ENCODE results near the gene PROX1.

PROX1 gene

GRCh38 chr1:214039394-214040018 is 51.7 kb downstream of the PROX1 start:
- ChIA-PET POLR2A (no interaction called here), CTCF (interaction anchor here (1.1 kb wide), 1 partner anchor 36 kb away, joined by 3 read pairs; no protein-coding TSS in a partner anchor)
- no peak for TF ChIP-seq CTCF (IDR thresholded peaks at IDR 0.05; ENCODE audit: control extremely low read depth, extremely low read depth, low read depth, missing control alignments)
- no peak for DNase-seq (ENCODE audit: extremely low spot score)

GRCh38 chr1:214043167-214043566 is 55.4 kb downstream of the PROX1 start:
- DNase-seq (ENCODE audit: extremely low spot score), result no peak
- CTCF ChIA-PET, result no interaction called here
- POLR2A ChIA-PET, result no interaction called here
- TF ChIP-seq CTCF (IDR thresholded peaks at IDR 0.05; ENCODE audit: control extremely low read depth, extremely low read depth, low read depth, missing control alignments), result no peak

DNA sequence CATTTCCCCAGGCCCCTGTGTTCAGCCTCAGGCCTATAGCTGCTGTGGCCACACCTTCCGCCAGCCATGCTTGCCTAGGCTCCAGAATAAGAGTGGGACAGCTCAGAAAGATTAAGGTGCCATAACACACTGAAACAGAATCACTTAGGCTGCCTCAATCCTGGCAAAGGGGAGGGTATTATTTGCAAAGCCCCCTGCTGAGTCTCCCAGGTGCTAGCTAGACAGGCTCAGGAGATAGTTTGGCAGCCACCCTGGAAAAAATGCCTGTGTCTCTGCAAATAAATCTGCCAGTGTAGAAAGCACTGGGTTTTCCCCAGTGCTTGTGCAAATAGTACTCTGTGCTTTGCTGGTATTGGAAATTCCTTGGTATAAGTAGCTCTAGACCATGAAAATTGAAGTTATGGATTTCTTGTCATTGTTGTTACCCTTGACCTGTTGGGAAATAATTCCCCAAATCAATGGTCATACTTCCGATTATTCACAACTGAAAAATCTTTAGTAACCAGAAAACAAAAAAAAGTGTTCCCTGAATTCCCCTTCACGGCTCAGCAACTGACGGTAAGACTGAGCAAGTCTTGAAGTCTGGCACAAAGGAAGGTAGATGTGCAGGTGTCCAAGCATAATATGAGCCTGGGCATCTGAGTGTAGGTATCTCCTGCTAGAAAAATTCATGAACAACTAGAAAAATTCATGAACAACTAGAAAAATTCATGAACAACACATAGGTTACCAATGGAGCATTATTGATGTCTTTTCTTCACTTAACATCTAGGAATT is 56.9 kb downstream of the PROX1 start:
- CTCF ChIA-PET, result no interaction called here
- POLR2A ChIA-PET, result no interaction called here
- no peak for DNase-seq (ENCODE audit: extremely low spot score)
- TF ChIP-seq CTCF (IDR thresholded peaks at IDR 0.05; ENCODE audit: control extremely low read depth, extremely low read depth, low read depth, missing control alignments), result no peak

- ChIA-PET CTCF (interaction anchor here (1.2 kb wide), 1 partner anchor 10 kb away, joined by 3 read pairs; no protein-coding TSS in a partner anchor), POLR2A (no interaction called here)
- TF ChIP-seq CTCF (IDR thresholded peaks at IDR 0.05; ENCODE audit: control extremely low read depth, extremely low read depth, low read depth, missing control alignments), result no peak
- no peak for DNase-seq (ENCODE audit: extremely low spot score)
Observed at GRCh38 chr1:214050513-214051401, 63.0 kb downstream of the PROX1 start.

GRCh38 chr1:214051786-214052185 is 64.0 kb downstream of the PROX1 start:
- no peak for TF ChIP-seq CTCF (IDR thresholded peaks at IDR 0.05; ENCODE audit: control extremely low read depth, extremely low read depth, low read depth, missing control alignments)
- DNase-seq (ENCODE audit: extremely low spot score), result no peak
- ChIA-PET CTCF (interaction anchor here (1.2 kb wide), 1 partner anchor 9 kb away, joined by 3 read pairs; no protein-coding TSS in a partner anchor), POLR2A (no interaction called here)

DNA sequence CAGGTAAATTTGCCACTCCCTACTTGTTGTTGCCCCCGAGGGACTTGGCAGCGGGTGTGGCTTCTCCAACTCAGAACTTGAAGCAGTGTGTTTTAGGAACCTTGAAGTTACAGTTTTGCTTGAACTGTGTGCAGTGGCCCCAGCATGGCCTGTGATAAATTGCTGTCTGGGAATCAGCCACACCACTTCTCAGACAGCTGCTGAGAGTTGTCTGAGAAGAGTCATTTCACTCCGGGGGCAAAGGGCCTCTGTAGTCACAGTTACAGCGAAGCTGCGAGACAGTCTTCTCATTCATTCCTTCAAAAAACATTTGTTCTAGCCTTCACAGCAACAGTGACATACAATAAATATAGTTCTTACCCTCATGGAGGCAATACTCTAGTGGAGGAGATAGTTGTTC is 70.3 kb downstream of the PROX1 start:
- CTCF ChIA-PET, result no interaction called here
- no peak for TF ChIP-seq CTCF (IDR thresholded peaks at IDR 0.05; ENCODE audit: control extremely low read depth, extremely low read depth, low read depth, missing control alignments)
- no peak for DNase-seq (ENCODE audit: extremely low spot score)
- POLR2A ChIA-PET, result no interaction called here
